ENCODE data around the gene SIAH3.
"Not testable (repeated sequence)": the region's sequence is repeated elsewhere in the genome, so short reads cannot be mapped to it uniquely, and the experiment has no call there.

The SIAH3 gene

DNA sequence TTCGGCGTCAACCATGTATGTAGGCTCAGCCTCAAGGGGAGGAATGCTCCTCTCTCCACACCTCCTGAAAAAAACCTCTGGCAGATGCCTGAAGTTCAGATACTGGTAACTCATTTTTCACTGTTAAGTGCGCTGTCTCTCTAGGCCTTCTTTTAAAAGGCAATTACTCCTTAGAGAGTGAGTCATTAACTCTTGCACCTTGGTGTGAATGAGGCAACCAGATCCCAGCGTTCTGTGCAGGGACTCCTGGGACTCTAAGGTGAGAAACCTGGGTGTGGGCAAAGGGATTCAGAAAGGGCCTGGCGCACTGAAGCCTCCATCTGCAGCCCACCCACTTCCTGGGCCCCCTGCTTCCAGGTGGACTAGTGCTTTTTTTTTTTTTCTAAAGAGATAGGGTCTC lies 71.7 kb downstream of the SIAH3 start:
- no peak for FAIRE-seq

DNA sequence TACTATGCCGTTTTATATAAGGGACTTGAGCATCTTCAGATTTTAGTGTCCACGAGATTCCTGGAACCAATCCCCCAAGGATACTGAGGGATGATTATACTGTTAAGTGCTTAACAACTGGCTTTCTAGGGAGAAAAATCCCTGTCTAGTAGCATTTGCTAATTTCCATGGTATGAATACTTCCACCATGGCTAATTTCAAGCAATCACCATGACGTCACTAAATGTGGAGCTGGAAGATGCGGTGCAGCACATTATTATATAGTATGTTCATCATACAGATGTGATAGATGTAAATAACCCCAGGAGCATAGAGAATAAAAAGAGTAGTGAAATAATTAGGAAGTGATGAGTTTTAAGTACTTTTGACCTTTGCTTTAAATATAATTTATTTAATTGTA lies 72.7 kb downstream of the SIAH3 start:
- FAIRE-seq = no peak

DNA sequence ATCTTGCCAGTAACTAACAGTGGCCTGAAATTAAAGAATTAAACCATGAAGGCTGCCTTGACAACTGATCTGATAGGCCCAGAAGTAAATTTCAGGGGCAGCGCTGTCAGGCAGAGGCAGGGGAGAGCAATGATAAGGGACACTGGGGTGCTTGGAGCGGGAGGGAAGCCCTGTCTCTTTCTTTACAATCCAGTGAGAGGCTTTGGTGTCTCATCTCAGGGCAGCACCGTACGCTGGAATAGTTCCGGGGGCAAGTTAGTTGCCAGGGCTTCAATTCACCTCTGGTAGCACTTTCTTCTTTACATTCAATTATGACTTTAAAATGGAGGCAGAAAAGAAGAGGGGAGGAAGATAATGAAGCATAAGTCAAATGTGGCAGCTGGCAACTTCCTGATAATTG lies 74.8 kb downstream of the SIAH3 start:
- FAIRE-seq = no peak

DNA sequence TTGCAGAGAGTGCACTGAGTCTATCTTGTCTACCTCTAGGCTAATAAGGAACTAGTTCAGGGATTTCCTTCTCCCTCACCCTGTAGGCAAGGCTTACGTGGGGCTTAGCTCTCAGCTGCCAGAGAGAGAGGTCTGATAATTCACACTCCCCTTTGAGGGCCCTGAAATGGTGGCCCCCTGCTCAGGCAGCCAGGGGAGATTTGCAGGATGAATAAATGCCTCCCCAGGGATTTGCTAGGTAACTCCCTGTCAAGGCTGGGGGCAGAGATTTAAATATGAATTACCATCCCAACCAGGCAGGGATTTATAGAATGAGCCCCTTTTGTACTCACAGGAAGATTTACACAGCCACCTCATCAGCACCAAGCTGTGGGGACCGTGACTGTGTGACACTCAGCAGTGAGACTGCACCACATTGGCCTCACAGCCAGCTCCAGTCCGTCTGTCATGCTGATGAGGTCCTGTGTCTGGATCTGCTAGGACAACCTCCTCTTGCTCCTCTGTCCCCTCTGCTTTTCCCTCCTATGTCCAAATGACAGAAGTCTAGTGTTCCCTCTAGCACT lies 76.1 kb downstream of the SIAH3 start:
- FAIRE-seq = no peak

DNA sequence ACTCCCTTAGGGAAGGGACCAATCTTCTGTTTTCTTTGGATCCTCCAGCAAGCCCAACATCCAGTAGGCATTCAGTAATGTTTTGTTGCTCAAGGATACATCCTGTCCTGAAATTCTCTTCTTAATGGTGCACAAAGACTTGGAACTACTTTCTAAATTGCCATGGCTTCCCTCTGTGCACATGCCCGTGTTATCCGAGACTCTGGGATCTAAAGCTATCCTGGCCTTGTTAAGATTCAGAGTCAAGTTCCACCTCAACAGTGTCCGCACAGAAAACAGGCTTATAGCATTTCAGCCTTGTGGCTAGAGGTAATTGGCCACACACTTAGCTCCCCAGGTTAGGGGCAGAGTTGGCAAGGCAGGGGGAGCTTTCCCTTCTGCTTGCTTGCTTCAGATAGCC lies 77.6 kb downstream of the SIAH3 start:
- FAIRE-seq = no peak

DNA sequence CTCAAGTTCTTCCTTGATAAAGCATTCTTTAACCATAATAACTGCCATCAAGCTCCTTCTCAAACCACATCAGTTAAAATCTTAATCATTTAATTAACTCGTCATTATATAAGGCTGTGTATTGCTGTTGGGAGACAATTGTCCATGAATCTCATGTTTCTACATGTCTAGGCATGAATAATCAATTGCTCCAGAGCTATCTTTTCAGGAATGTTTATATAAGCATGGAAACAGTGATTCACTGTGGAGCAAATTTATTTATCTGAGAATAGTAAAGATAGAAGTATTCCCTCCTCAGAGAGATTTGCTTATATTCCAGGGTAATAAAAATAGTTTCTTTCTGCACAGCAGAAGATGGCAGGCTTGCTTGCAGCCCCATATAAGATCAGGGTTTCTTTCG lies 78.3 kb downstream of the SIAH3 start:
- FAIRE-seq = no peak

DNA sequence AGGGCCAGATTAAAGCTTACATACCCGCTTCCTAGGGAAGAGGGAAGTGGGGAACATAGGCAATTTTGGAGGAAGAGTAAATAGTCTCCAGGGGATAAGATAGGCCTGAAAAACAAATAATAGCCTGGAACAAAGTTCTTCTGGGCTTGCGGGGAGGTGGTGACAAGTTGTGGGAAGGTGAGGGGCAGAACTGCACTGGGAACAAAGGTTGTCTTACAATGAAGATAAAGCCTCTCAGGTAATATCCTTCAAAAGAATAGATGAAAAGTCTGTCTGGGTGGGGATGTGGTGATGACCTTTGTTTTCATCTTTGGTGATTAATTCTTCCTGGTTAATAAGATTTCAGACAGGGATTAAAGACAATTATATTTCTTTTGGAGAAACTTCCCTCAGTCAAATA lies 80.7 kb downstream of the SIAH3 start:
- FAIRE-seq = no peak

DNA sequence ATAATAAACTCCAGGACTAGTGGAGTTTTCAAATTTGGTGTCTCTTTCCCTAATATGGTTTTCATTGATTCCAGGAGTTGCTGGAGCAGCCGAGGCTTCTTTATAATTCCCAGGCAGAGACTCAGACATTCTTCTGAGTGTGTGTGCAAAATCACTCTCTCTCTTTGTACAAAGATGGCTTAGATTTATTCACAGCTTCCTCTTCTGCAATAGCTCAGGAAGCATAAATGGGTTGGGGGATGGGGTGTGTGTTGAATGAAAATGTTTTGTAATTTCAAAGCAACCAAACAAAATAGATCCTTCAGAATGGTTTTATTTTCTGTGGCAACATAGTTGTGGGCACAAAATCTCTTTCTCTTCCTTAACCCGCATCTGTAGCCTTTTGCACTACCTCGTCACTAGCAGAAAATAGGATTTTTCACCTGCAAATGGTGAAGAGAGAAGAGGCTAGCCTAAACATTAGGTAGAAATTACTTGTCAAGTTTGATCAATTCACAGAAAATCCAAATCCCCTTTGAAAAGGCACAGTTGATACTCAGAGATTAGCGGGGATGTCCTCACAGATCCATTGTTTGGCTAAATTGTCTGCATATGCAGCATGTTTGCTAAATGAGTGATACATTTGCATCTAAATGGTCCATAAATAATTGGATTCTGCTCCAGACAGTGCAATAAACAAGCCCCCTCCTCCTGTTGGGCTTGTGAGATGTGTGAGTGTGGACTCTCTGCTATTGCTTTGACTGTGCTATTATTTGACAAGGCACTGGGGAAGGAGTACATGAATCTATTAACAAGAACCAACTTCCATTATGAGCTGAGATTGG lies 82.7 kb downstream of the SIAH3 start:
- FAIRE-seq = no peak

DNA sequence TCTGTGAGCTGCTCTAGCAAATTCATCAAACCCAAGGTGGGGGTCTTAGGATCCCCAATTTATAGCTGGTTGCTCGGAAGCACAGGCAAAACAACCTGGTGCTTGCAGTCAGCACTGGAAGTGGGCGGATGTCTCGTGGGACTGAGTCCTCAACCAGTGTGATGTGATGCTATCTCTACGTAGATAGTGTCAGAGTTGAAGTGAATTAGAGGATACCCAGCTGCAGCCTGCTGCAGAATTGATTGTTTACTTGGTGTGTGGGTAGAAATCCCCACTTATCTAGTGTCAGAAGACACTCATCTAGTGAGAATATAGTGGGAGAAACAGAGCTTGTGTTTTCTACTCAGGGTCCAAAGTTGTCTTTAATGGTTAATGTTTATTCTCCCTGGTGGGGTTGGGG lies 86.1 kb downstream of the SIAH3 start:
- FAIRE-seq = no peak

DNA sequence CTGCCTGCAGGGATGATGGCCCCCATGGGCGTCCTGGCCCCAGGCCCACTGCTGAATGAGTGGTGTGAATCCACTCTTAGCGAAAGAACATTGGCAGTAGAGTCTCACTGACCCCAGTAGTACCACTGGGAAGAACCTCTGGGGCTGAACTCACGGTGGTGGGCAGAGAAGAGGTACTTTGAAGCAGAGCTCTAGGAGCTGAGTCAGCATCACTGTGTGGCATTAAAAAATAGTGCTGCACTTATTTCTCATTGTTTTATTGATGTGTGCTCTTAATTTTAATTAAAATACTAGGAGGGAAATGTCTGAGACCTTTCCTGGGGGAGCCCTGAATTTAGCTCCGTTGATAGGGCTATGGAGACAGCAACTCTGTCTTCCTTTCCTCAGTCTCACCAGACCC lies 88.1 kb downstream of the SIAH3 start:
- FAIRE-seq = no peak

DNA sequence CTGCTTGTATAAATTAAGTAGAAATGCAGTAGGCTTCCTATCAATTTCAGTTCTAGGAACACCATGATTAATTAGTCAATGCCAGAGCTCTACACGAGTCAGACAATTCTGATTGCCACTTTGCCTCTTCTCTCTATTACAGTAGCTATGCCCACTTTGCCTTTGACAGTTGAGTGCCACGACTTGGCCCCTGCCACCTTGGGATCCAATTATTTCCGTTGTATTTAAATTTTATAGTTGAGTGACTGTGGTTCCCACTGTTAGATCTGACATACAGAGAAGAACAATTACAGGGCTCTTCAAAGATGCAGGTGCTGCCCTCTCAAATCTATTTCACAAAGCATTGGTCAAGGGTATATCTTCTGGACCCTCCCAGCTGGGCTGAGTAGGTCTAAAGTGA lies 94.0 kb downstream of the SIAH3 start:
- FAIRE-seq = not testable (repeated sequence)

DNA sequence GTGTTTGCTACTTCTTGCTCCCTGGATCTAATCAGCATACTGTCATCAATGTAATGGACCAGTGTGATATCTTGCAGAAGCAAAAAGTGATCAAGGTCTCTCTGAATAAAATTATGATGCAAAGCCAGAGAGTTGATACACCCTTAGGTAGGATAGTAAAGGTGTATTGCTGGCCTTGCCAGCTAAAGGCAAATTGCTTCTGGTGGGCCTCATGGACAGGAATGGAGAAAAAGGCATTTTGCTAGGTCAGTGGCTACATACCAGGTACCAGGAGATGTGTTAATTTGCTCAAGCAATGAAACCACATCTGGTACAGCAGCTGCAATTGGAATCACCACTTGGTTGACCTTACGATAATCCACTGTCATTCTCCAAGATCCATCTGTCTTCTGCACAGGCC lies 95.1 kb downstream of the SIAH3 start:
- FAIRE-seq = not testable (repeated sequence)

DNA sequence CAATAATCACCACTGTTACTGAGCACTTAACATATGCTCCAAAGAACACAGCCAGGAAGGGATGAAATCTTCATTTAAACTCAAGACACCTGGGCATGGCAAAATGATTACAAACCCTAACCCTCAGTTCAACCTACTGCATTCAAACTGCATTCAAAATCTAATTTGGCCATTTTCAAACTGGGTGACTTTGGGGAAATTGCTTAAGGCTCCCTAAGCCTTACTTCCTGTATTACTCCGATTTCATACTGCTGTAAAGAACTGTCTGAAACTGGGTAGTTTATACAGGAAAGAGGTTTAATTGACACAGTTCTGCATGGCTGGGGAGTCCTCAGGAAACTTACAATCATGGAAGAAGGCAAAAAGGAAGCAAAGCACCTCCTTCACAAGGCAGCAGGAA lies 99.0 kb downstream of the SIAH3 start:
- no peak for FAIRE-seq

DNA sequence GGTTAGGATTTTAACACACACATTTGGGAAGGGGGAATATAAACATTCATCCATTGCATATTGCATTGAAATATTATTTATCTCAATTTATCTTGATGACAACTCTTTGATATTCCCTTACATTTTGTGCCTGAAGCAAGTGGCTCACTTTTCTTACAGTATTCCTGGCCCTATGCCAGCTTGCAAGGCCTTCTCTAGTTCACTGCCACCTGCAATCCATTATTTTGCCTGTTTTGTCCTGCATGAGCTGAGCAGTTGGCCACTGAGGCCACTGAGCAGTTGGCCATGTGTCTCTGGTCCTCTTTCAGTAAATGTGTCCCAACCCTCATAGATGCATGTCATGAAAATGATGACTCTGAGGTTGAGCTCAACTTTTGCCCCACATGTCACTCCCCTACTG lies 99.7 kb downstream of the SIAH3 start:
- FAIRE-seq = no peak

DNA sequence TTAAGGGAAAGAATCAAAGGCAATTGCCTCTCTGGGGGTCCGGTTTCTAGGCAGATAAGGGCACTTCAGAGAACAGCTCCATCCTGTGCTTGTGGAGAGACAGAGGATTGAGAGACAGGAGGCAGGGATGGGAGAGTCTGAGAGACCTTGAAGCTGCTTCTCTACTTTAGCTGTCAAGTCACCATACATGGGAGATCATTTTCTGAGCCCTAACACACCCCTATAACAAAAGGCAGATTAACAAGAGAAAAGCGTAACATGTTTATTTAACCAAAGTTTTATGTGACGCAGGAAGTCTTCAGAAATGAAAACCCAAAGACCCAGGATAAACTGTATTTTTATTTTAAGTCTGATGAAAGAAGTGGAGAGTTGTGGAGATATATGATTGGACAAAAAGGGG lies 101.0 kb downstream of the SIAH3 start:
- FAIRE-seq = no peak

DNA sequence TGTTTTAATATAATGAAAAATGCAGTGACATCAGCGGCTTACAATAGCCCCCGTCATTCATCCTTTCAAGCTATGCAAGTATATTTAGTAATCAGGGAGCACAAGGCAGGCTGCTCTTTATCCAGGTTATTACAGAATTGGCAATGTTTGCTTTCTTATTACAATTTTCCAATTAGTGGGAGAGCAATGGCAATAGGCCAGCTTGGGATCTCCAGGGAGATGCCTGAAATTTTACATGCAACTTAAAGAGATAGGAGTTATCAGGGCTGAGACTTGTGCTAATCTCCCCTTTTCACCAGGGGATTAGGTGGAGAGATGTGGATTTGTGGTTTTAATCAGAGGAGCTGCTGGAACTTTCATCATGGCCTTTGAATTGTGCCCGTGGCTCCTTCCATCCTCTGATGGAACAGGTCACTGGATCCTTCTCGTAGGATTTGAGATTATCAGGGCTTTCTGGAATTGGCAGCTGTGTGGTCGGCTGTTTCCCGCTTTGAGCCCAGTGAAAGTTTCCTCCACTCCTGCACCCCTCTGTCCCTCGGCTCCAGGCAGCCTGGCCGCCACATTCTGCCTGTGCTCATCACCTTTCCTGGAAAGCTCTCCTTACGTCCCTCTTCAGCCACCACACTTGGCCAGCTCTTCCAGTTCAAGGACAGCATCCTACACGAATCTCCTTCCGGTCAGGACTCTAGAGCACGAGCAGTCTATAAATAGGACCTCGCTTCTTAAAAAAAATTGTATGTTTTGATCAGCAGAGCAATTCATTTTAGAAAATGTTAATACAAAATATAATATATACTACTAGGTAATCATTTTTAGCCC lies 102.4 kb downstream of the SIAH3 start:
- no peak for FAIRE-seq

DNA sequence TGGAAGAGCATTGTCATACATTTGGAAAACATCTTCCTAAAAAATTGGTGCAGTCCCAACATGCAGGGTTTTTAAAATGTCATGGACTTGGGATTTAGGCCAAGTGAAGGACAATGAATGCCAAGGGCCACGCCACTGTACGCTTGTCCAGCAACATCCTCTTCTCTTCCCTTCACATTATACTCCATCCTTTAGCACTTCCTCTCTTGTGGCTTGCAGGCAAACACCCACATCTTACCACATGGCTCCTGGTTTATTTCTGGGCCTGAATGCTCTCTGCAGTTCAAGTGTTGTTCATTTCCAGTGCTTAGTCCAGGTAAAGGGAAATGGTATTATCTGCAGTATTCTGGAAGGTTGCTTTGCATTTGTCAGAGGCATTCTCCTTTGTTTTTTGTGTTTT lies 104.5 kb downstream of the SIAH3 start:
- FAIRE-seq = no peak

DNA sequence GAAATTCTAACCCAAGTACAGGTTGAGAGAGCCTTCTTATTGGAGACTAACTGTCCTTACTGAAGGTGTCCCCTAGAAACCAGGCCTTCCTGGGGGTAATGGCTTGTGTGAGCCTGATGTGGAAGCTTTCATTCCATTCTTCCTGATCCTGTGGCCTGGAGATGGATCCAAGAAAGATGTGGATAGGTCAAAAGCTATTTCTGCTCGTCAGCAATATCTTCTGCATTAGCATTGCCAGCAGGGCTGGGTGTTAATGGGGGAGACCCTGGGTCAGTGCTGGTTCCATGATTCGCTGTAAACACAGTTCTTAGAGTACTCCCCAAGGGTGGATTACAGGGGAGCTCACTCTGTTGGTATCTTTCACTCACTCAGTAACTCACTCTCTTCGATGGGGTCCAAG lies 106.6 kb downstream of the SIAH3 start:
- FAIRE-seq = no peak

DNA sequence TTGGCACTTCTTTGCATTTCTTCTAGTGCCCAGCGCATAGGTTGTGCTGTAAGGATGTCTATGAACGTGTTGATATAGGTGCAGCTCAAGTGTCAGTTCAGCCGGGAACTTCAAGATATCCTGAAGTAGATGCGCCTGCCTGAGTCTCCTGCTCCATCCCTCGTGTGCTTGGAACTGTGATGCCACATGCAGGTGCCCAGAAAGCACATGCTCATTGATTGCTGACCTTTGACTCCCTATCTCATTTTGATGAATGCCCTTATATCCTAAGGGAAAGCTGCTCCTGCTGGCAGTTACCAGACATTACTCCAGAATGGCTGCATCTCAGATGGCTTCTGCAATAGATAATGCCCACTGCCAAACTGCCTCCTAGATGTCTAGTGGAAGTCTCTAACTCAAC lies 108.6 kb downstream of the SIAH3 start:
- FAIRE-seq = no peak

DNA sequence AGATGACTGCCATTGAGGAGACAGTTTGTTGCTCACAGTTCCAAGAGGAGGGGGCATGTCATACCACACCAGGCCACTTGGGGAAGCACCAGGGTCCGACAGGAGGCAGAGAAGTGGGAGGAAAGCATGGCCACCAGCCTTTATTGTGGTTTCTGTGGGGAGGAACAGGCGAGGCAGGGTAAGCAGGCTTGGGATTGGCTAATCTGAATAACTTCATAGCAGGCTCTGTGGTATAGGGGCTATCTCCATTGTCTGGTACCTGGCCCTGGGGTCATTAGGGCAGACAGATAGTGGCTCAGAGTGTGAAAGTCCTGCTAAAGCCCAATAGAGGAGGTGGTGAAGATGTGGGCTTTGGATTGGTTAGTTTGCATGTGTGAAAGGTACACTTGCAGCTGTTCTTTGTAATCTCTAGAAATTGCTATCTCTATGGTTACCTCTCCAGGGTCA lies 114.0 kb downstream of the SIAH3 start:
- no peak for FAIRE-seq

DNA sequence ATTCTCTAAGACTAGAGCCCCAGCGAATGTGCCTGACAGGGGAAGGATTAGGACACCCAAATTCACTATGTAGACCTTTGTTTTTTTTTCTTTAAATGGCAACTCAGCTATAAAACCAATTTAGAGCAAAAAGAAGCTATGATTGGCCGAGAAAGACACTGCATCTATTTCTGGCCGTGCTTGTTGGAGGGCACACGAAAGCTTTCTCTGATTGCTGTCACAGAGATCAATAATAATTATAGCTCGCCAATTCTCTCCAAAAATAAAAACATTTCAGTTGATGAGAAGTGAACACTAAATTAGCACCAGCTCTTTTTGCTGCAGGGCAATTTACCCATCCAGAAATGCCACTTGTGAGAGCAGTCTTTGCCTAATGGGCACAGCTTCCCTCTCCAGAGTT lies 118.2 kb downstream of the SIAH3 start:
- FAIRE-seq = no peak

DNA sequence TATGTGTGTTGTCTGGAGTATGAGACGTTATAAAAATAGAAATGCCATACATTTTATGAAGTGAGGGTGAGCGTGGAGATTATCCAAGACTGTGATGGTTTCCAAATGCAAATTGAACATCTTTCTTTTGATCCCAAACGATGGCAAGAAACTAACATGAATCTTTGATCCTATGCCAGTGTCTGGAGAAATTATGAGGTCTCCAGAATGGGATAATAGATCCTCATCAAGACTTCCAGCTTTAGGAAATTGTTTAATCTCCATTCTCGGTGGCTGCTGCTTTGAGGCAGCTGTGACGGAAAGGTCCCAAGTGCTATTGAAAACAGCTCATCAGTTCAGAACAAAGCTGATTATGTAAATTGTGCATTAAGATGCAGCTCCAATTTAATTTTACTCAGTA lies 118.6 kb downstream of the SIAH3 start:
- no peak for FAIRE-seq

DNA sequence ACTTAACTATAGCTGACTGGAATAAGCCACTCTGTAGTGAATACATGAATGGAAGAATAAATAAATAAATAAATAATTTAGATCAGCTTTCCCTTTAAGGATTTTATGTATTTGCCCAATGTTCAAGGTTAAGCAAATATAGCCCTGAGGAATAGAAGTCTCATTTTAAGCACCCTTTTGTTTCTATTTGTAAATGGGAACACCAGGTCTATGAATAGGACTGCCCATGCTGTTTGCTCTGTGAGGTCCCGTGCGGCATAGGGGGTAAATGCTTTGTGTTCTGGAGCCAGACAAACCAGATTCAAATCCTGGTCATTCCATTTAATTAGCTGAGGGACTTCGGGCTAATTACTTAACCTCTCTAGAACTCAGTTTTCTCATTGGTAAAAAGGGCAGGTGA lies 120.1 kb downstream of the SIAH3 start:
- FAIRE-seq = no peak

DNA sequence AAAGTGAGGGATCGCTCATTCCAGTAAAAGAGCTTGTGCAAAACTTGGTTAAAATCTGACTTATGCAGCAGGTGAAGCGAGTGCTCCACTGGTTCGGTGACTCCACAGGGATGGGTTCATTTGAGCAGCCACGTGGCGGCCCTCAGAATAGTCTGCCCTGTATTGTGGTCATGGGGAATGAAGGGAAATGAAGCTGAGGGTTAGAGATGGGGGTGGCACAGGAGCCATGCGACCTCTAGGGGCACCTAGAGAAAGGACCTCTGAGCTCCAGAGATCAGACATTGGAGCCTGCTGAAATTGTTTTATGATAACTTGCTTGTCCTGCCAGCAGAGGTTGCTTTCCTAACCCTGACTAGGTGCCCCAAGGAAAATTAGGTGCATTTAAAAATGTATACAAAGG lies 122.8 kb downstream of the SIAH3 start:
- FAIRE-seq = no peak

Data from colon (tissue), 2 donors.